Natural killer cell (primary cell): Measurements from ENCODE around the gene CALN1. TPM values are rescaled to one million over a fixed set of nuclear protein-coding genes. Genes with fewer than 3 reads are reported as not detected.
"Not testable (repeated sequence)": the region's sequence is repeated elsewhere in the genome, so short reads cannot be mapped to it uniquely, and the experiment has no call there.

Experiments
- ATAC-seq, 3 donors: fragments of 150-1000 bp in 2 of 3; fragments of 200-7000 bp in 1 of 3; cut with Tn5 transposase; 1 replicate in 1 of 3; 2 replicates in 2 of 3; pipeline ENCODE4 v1.10.0; 2021; ENCODE audit warnings: mild to moderate bottlenecking in 2 of 3, moderate library complexity in 2 of 3
- DNase-seq, 2 donors: peaks; one replicate each; pipeline versions ENCODE4 v3.0.0 to v3.0.0-alpha.2; 2013 to 2021; ENCODE audit warnings: mixed read lengths in 1 of 2
- H3K27ac ChIP-seq: one replicate; pipeline ENCODE4 v1.5.1; 2013; ENCODE audit warnings: mild to moderate bottlenecking, low read length
- H3K27me3 ChIP-seq: one replicate; pipeline ENCODE4 v1.6.1; 2013; ENCODE audit warnings: low read length; ENCODE audit not compliant: control insufficient read depth, insufficient read depth
- H3K36me3 ChIP-seq: one replicate; pipeline ENCODE4 v1.6.1; 2013; ENCODE audit warnings: low read length; ENCODE audit not compliant: control insufficient read depth, insufficient read depth
- H3K4me1 ChIP-seq: one replicate; pipeline ENCODE4 v1.6.1; 2013; ENCODE audit warnings: low read length; ENCODE audit not compliant: control insufficient read depth, insufficient read depth
- H3K4me3 ChIP-seq: one replicate; pipeline ENCODE4 v1.5.1; 2013; ENCODE audit warnings: low read length
- H3K9me3 ChIP-seq: one replicate; pipeline ENCODE4 v1.6.1; 2013; ENCODE audit warnings: low read length; ENCODE audit not compliant: control insufficient read depth, insufficient read depth
- H3K27ac Mint-ChIP-seq, 2 donors: one replicate each; pipeline ENCODE4 v1.8.0; 2022; ENCODE audit warnings: mild to moderate bottlenecking in 2 of 2, mixed read lengths in 2 of 2, moderate library complexity in 1 of 2
- H3K27me3 Mint-ChIP-seq, 2 donors: one replicate each; pipeline ENCODE4 v1.8.0; 2022; ENCODE audit warnings: low read depth in 2 of 2, mixed read lengths in 2 of 2
- H3K36me3 Mint-ChIP-seq: one replicate; pipeline ENCODE4 v1.8.0; 2022; ENCODE audit warnings: mixed read lengths
- H3K4me1 Mint-ChIP-seq, 2 donors: one replicate each; pipeline ENCODE4 v1.8.0; 2022; ENCODE audit warnings: mixed read lengths in 2 of 2
- H3K4me3 Mint-ChIP-seq: one replicate; pipeline ENCODE4 v1.8.0; 2022; ENCODE audit warnings: mild to moderate bottlenecking, moderate library complexity, mixed read lengths
- H3K9me3 Mint-ChIP-seq, 2 donors: one replicate each; pipeline ENCODE4 v1.8.0; 2022; ENCODE audit warnings: mixed read lengths in 2 of 2
- CTCF ChIP-seq: fragments of 200-600 bp; IDR thresholded peaks from one replicate; pipeline ENCODE4 v1.8.0; 2022; ENCODE audit warnings: antibody characterized with exemption
- WGBS: methylation state at CpG from one replicate; pipeline ENCODE4 v1.1.7; 2013; ENCODE audit warnings: missing lambda C conversion rate; ENCODE audit not compliant: insufficient coverage; 5-methylcytosine and 5-hydroxymethylcytosine counted together
- intact Hi-C: fragments of 100-400 bp; cut with micrococcal nuclease; formaldehyde crosslinking; loops from one replicate; pipeline ENCODE4 v1.14.2; 2022
- total RNA-seq, 4 donors: library from RNA; stranded (reverse); fragments of 120-200 nt in 1 of 4; gene quantifications; one replicate each; pipeline versions ENCODE4 v1.2.3 to v1.2.4, GENCODE V29; 2013 to 2022

CALN1 gene
- under 1 TPM in 1 of 3 donors, not detected in 2; 0.18 TPM for total RNA-seq
- total RNA-seq (2013) = 0.07 TPM

- H3K36me3 ChIP-seq, H3K4me1 ChIP-seq, H3K4me3 Mint-ChIP-seq, intact Hi-C loops, H3K27me3 Mint-ChIP-seq, H3K27ac Mint-ChIP-seq, H3K36me3 Mint-ChIP-seq, H3K4me3 ChIP-seq, H3K9me3 ChIP-seq, H3K9me3 Mint-ChIP-seq, H3K27me3 ChIP-seq, H3K27ac ChIP-seq, DNase-seq, ATAC-seq, H3K4me1 Mint-ChIP-seq: not testable (repeated sequence)
- WGBS = 96% methylated on average over 21 of the region's 21 CpGs
These were observed at the start of gene CALN1 for GRCh38 chr7:72412121-72412618. CALN1 (minus strand) TSS chr7:72412338.

GRCh38 chr7:72453471-72453870 lies 41.3 kb upstream of the CALN1 start:
- Histone ChIP-seq H3K36me3 (no peaks in the 10 kb centered on the region), H3K9me3 (no peaks in the 10 kb centered on the region), H3K27me3 (no peaks in the 10 kb centered on the region), H3K4me3 (no peak overlapping the region), H3K4me1 (no peaks in the 10 kb centered on the region), H3K27ac (no peak overlapping the region)
- Mint-ChIP-seq H3K4me3 (no peak overlapping the region), H3K9me3 (no peaks in the 10 kb centered on the region), H3K27me3 (peaks cover 6 to 11% of the 10 kb centered on the region in 2 donors), H3K36me3 (no peaks in the 10 kb centered on the region), H3K27ac (no peak overlapping the region), H3K4me1 (no peaks in the 10 kb centered on the region)
- DNase-seq (no peak), ATAC-seq (no peak)
- WGBS = 87% methylated on average over 1 of the region's 1 CpG
- no peak for TF ChIP-seq CTCF
- intact Hi-C loops = no loop called here

GRCh38 chr7:72447465-72448204 lies 35.5 kb upstream of the CALN1 start:
- H3K4me3 ChIP-seq = no peak overlapping the region
- H3K4me1 ChIP-seq = no peaks in the 10 kb centered on the region
- H3K9me3 ChIP-seq = no peaks in the 10 kb centered on the region
- ATAC-seq (peak in 1 of 3 donors; percentile 33), DNase-seq (no peak)
- Mint-ChIP-seq H3K9me3 (no peaks in the 10 kb centered on the region), H3K27me3 (peaks cover 7 to 20% of the 10 kb centered on the region in 2 donors), H3K36me3 (no peaks in the 10 kb centered on the region), H3K27ac (no peak overlapping the region), H3K4me1 (no peaks in the 10 kb centered on the region), H3K4me3 (no peak overlapping the region)
- H3K36me3 ChIP-seq = no peaks in the 10 kb centered on the region
- TF ChIP-seq CTCF = no peak
- intact Hi-C loops = no loop called here
- H3K27me3 ChIP-seq = no peaks in the 10 kb centered on the region
- no peak overlapping the region for H3K27ac ChIP-seq
- WGBS = 92% methylated on average over 17 of the region's 17 CpGs

- DNase-seq (no peak), ATAC-seq (no peak)
- Mint-ChIP-seq H3K9me3 (no peaks in the 10 kb centered on the region), H3K27me3 (peaks cover 10 to 28% of the 10 kb centered on the region in 2 donors), H3K4me3 (no peak overlapping the region), H3K4me1 (no peaks in the 10 kb centered on the region), H3K36me3 (no peaks in the 10 kb centered on the region), H3K27ac (no peak overlapping the region)
- Histone ChIP-seq H3K36me3 (no peaks in the 10 kb centered on the region), H3K4me1 (no peaks in the 10 kb centered on the region), H3K4me3 (no peak overlapping the region), H3K27me3 (no peaks in the 10 kb centered on the region), H3K9me3 (no peaks in the 10 kb centered on the region), H3K27ac (no peak overlapping the region)
- 58% methylated on average over 19 of the region's 20 CpGs for WGBS
- intact Hi-C loops = no loop called here
- TF ChIP-seq CTCF = no peak
These were observed 34.7 kb upstream of the CALN1 start for GRCh38 chr7:72446591-72447462.
